GM21723 (cell line): Measurements from ENCODE around the gene PAMR1.
A peak's percentile ranks its signal among the peaks of the same experiment; 100 is the strongest.

Experiments
- ATAC-seq: cut with Tn5 transposase; IDR thresholded peaks from one replicate; pipeline ENCODE4 v1.9.1; 2021; ENCODE audit warnings: mild to moderate bottlenecking, moderate library complexity; ENCODE audit not compliant: unreplicated experiment

Gene PAMR1

GRCh38 chr11:35407041-35407440 is 118.4 kb downstream of the PAMR1 start:
- no peak for ATAC-seq

- no peak for ATAC-seq
These were observed 121.0 kb downstream of the PAMR1 start for GRCh38 chr11:35404388-35404775.

- no peak for ATAC-seq
These were observed 121.5 kb downstream of the PAMR1 start for GRCh38 chr11:35403765-35404387.

- no peak for ATAC-seq
These were observed 122.4 kb downstream of the PAMR1 start for GRCh38 chr11:35402751-35403660.

GRCh38 chr11:35398881-35399280 is 126.5 kb downstream of the PAMR1 start:
- ATAC-seq = no peak

GRCh38 chr11:35394941-35395340 is 130.5 kb downstream of the PAMR1 start:
- no peak for ATAC-seq

GRCh38 chr11:35393098-35393497 is 132.3 kb downstream of the PAMR1 start:
- no peak for ATAC-seq

GRCh38 chr11:35391922-35392688 is 133.3 kb downstream of the PAMR1 start:
- peak; percentile 47 for ATAC-seq

- ATAC-seq = peak; percentile 88
These were observed 134.4 kb downstream of the PAMR1 start for GRCh38 chr11:35390737-35391682.

GRCh38 chr11:35389897-35390465 is 135.4 kb downstream of the PAMR1 start:
- no peak for ATAC-seq

GRCh38 chr11:35389112-35389511 is 136.3 kb downstream of the PAMR1 start:
- no peak for ATAC-seq

GRCh38 chr11:35388061-35388460 is 137.4 kb downstream of the PAMR1 start:
- ATAC-seq = no peak

GRCh38 chr11:35387111-35387982 is 138.1 kb downstream of the PAMR1 start:
- ATAC-seq = no peak

- no peak for ATAC-seq
These were observed 141.5 kb downstream of the PAMR1 start for GRCh38 chr11:35383953-35384352.
